K562 (cell line): Measurements from ENCODE around the gene ERC2.

Experiments
- BCOR ChIP-seq: fragments of 450-650 bp; IDR thresholded peaks from 2 replicates; pipeline ENCODE4 v1.6.1; 2016
- EP300 ChIP-seq: IDR thresholded peaks from 2 replicates; pipeline ENCODE4 v1.6.1; 2012; ENCODE audit warnings: low read length, improper control_type of control experiment
- FOXJ2 ChIP-seq: fragments of 200-800 bp; sonication (Bioruptor generic); IDR thresholded peaks from 2 replicates; pipeline ENCODE4 v1.6.1; 2016; ENCODE audit warnings: missing genetic modification characterization, missing compliant biosample characterization
- GATA2 ChIP-seq: sonication (generic); formaldehyde crosslinking; IDR thresholded peaks from 2 replicates; pipeline ENCODE4 v1.4.0; 2020; ENCODE audit warnings: mild to moderate bottlenecking, missing genetic modification reagents
- IRF2 ChIP-seq: sonication (generic); formaldehyde crosslinking; IDR thresholded peaks from 2 replicates; pipeline ENCODE4 v1.8.1; 2022; ENCODE audit warnings: mild to moderate bottlenecking, missing genetic modification reagents
- POLR2A ChIP-seq: fragments of 450-650 bp; conservative IDR thresholded peaks from 2 replicates; pipeline ENCODE4 v1.6.1; 2016
- SIN3A ChIP-seq, 2 experiments: fragments of 150-350 bp in 1 of 2; IDR thresholded peaks; 2 replicates each; pipeline ENCODE4 v1.6.1; 2011 to 2016; ENCODE audit warnings: borderline replicate concordance in 2 of 2, low read depth in 2 of 2, low read length in 2 of 2, mild to moderate bottlenecking in 2 of 2, moderate library complexity in 2 of 2; ENCODE audit not compliant: control insufficient read depth in 1 of 2
- SP1 ChIP-seq: sonication (generic); formaldehyde crosslinking; IDR thresholded peaks from 2 replicates; pipeline ENCODE4 v1.8.1; 2022; ENCODE audit warnings: mild to moderate bottlenecking, missing genetic modification reagents
- ZFX ChIP-seq: sonication (generic); formaldehyde crosslinking; IDR thresholded peaks from 2 replicates; pipeline ENCODE4 v1.8.0; 2022; ENCODE audit warnings: mild to moderate bottlenecking, missing genetic modification reagents, moderate library complexity
- ZNF274 ChIP-seq: IDR thresholded peaks from 2 replicates; pipeline ENCODE4 v1.6.1; 2011; ENCODE audit warnings: low read depth, mild to moderate bottlenecking, low read length, moderate library complexity, borderline replicate concordance
- TF ChIP-seq, protein P1 (sequence below), 3 experiments: IDR thresholded peaks in 2 of 3; conservative IDR thresholded peaks in 1 of 3; 2 replicates each; pipeline ENCODE4 v1.5.1; 2011 to 2012; ENCODE audit warnings: low read length in 3 of 3, mild to moderate bottlenecking in 3 of 3, control low read depth in 2 of 3, improper control_type of control experiment in 1 of 3, inconsistent platforms in 1 of 3, low read depth in 1 of 3, mixed read lengths in 1 of 3, moderate library complexity in 1 of 3; ENCODE audit not compliant: insufficient read depth in 2 of 3

GRCh38 chr3:55545995-55546394 lies 922.3 kb downstream of the ERC2 start:
- TF ChIP-seq, protein P1, sequence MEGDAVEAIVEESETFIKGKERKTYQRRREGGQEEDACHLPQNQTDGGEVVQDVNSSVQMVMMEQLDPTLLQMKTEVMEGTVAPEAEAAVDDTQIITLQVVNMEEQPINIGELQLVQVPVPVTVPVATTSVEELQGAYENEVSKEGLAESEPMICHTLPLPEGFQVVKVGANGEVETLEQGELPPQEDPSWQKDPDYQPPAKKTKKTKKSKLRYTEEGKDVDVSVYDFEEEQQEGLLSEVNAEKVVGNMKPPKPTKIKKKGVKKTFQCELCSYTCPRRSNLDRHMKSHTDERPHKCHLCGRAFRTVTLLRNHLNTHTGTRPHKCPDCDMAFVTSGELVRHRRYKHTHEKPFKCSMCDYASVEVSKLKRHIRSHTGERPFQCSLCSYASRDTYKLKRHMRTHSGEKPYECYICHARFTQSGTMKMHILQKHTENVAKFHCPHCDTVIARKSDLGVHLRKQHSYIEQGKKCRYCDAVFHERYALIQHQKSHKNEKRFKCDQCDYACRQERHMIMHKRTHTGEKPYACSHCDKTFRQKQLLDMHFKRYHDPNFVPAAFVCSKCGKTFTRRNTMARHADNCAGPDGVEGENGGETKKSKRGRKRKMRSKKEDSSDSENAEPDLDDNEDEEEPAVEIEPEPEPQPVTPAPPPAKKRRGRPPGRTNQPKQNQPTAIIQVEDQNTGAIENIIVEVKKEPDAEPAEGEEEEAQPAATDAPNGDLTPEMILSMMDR (IDR thresholded peaks at IDR 0.05 in 2 of 3, conservative IDR thresholded peaks at IDR 0.05 in 1 of 3; ENCODE audit: insufficient read depth in 2 of 3, low read depth in 1 of 3, low read length in 3 of 3) = no peak
- TF ChIP-seq IRF2 (CRISPR knock-in tag) (no peak), SP1 (CRISPR knock-in tag) (no peak), EP300 (no peak), FOXJ2 (tag) (no peak), SIN3A (IDR thresholded peaks at IDR 0.05; ENCODE audit: borderline replicate concordance in 2 of 2, control insufficient read depth in 1 of 2, low read depth in 2 of 2, low read length in 2 of 2) (no peak), ZFX (CRISPR knock-in tag) (no peak), BCOR (no peak), POLR2A (no peak), GATA2 (no peak), ZNF274 (no peak)
